22Rv1 (cell line): Measurements from ENCODE around the gene L3HYPDH.

ENCODE experiments used
- CTCF ChIP-seq: fragments of 450-650 bp; IDR thresholded peaks from 2 replicates; pipeline ENCODE4 v1.5.1; 2017; ENCODE audit warnings: mild to moderate bottlenecking
- ZFX ChIP-seq: fragments of 450-650 bp; IDR thresholded peaks from 2 replicates; pipeline ENCODE4 v1.6.1; 2017; ENCODE audit warnings: antibody characterized with exemption, borderline replicate concordance

GRCh38 chr14:59428581-59429012 is 55.6 kb downstream of the L3HYPDH start:
- TF ChIP-seq CTCF (no peak), ZFX (no peak)
